ENCODE results near the gene CYP27C1. TPM values are rescaled to one million over a fixed set of nuclear protein-coding genes. Genes with fewer than 3 reads are reported as not detected.

Gene CYP27C1
- total and polyA plus RNA-seq, 2 donors (not counting 1 experiment from before 2014, with no cell fraction given) = 0.07 TPM; not detected in 1

- H3K27me3 ChIP-seq (ENCODE audit: control insufficient read depth, insufficient read depth, low read length) = peaks cover 13% of the 10 kb centered on the region
- no peaks in the 10 kb centered on the region for H3K9me3 ChIP-seq (ENCODE audit: control insufficient read depth, insufficient read depth, low read depth, low read length)
- H3K4me3 ChIP-seq (replicated peaks in 1 of 4; ENCODE audit: control extremely low read depth in 1 of 4, insufficient read depth in 1 of 4, low read depth in 3 of 4, low read length in 4 of 4) = no peak overlapping the region
- no peaks in the 10 kb centered on the region for H4K20me1 ChIP-seq (ENCODE audit: control insufficient read depth, extremely low read depth, insufficient read depth, low read length)
- no peak for DNase-seq (ENCODE audit: low read depth in 2 of 2)
- no peak for TF ChIP-seq CTCF (conservative IDR thresholded peaks at IDR 0.05 in 1 of 2, IDR thresholded peaks at IDR 0.05 in 1 of 2; ENCODE audit: low read depth in 1 of 2, low read length in 2 of 2)
- TF ChIP-seq EZH2 (IDR thresholded peaks at IDR 0.05; ENCODE audit: low read length, missing control alignments) = no peak
- no peaks in the 10 kb centered on the region for H3K79me2 ChIP-seq (ENCODE audit: control insufficient read depth, insufficient read depth, low read length)
- H3K4me2 ChIP-seq (ENCODE audit: extremely low read depth, insufficient read depth, low read length) = no peak overlapping the region
- H3K27ac ChIP-seq (ENCODE audit: insufficient read depth, low read length) = no peak overlapping the region
- no peaks in the 10 kb centered on the region for H3K36me3 ChIP-seq (ENCODE audit: control insufficient read depth, insufficient read depth, low read length)
- no peak overlapping the region for H2AFZ ChIP-seq (ENCODE audit: low read length)
- H3K9ac ChIP-seq (ENCODE audit: insufficient read depth, low read length) = no peak overlapping the region
- H3K4me1 ChIP-seq (ENCODE audit: control insufficient read depth, extremely low read depth, insufficient read depth, low read length) = no peaks in the 10 kb centered on the region
Observed at GRCh38 chr2:127137225-127137624, 82.9 kb downstream of the CYP27C1 start.

- Histone ChIP-seq H2AFZ (ENCODE audit: low read length) (no peak overlapping the region), H3K9me3 (ENCODE audit: control insufficient read depth, insufficient read depth, low read depth, low read length) (no peaks in the 10 kb centered on the region), H3K27me3 (ENCODE audit: control insufficient read depth, insufficient read depth, low read length) (peaks cover 9% of the 10 kb centered on the region), H3K79me2 (ENCODE audit: control insufficient read depth, insufficient read depth, low read length) (no peaks in the 10 kb centered on the region), H3K36me3 (ENCODE audit: control insufficient read depth, insufficient read depth, low read length) (no peaks in the 10 kb centered on the region), H4K20me1 (ENCODE audit: control insufficient read depth, extremely low read depth, insufficient read depth, low read length) (no peaks in the 10 kb centered on the region), H3K4me2 (ENCODE audit: extremely low read depth, insufficient read depth, low read length) (no peak overlapping the region), H3K4me3 (replicated peaks in 1 of 4; ENCODE audit: control extremely low read depth in 1 of 4, insufficient read depth in 1 of 4, low read depth in 3 of 4, low read length in 4 of 4) (no peak overlapping the region), H3K4me1 (ENCODE audit: control insufficient read depth, extremely low read depth, insufficient read depth, low read length) (no peaks in the 10 kb centered on the region), H3K27ac (ENCODE audit: insufficient read depth, low read length) (no peak overlapping the region), H3K9ac (ENCODE audit: insufficient read depth, low read length) (no peak overlapping the region)
- no peak for DNase-seq (ENCODE audit: low read depth in 2 of 2)
- TF ChIP-seq EZH2 (IDR thresholded peaks at IDR 0.05; ENCODE audit: low read length, missing control alignments) (no peak), CTCF (conservative IDR thresholded peaks at IDR 0.05 in 1 of 2, IDR thresholded peaks at IDR 0.05 in 1 of 2; ENCODE audit: low read depth in 1 of 2, low read length in 2 of 2) (no peak)
Observed at GRCh38 chr2:127134833-127135830, 85.0 kb downstream of the CYP27C1 start.

GRCh38 chr2:127134235-127134634 lies 85.9 kb downstream of the CYP27C1 start:
- H3K4me3 ChIP-seq (replicated peaks in 1 of 4; ENCODE audit: control extremely low read depth in 1 of 4, insufficient read depth in 1 of 4, low read depth in 3 of 4, low read length in 4 of 4) = no peak overlapping the region
- no peaks in the 10 kb centered on the region for H3K9me3 ChIP-seq (ENCODE audit: control insufficient read depth, insufficient read depth, low read depth, low read length)
- no peak overlapping the region for H2AFZ ChIP-seq (ENCODE audit: low read length)
- no peaks in the 10 kb centered on the region for H3K36me3 ChIP-seq (ENCODE audit: control insufficient read depth, insufficient read depth, low read length)
- no peak for TF ChIP-seq CTCF (conservative IDR thresholded peaks at IDR 0.05 in 1 of 2, IDR thresholded peaks at IDR 0.05 in 1 of 2; ENCODE audit: low read depth in 1 of 2, low read length in 2 of 2)
- TF ChIP-seq EZH2 (IDR thresholded peaks at IDR 0.05; ENCODE audit: low read length, missing control alignments) = no peak
- H3K27ac ChIP-seq (ENCODE audit: insufficient read depth, low read length) = no peak overlapping the region
- H3K9ac ChIP-seq (ENCODE audit: insufficient read depth, low read length) = no peak overlapping the region
- H4K20me1 ChIP-seq (ENCODE audit: control insufficient read depth, extremely low read depth, insufficient read depth, low read length) = no peaks in the 10 kb centered on the region
- no peaks in the 10 kb centered on the region for H3K79me2 ChIP-seq (ENCODE audit: control insufficient read depth, insufficient read depth, low read length)
- no peak for DNase-seq (ENCODE audit: low read depth in 2 of 2)
- H3K27me3 ChIP-seq (ENCODE audit: control insufficient read depth, insufficient read depth, low read length) = peaks cover 9% of the 10 kb centered on the region
- no peaks in the 10 kb centered on the region for H3K4me1 ChIP-seq (ENCODE audit: control insufficient read depth, extremely low read depth, insufficient read depth, low read length)
- no peak overlapping the region for H3K4me2 ChIP-seq (ENCODE audit: extremely low read depth, insufficient read depth, low read length)
